Left hindlimb (tissue), 1 donor: Measurements from ENCODE around the gene SRGAP1.

Experiments used
- DNase-seq: peaks from one replicate; pipeline ENCODE4 v3.0.0-alpha.2; 2018

Gene SRGAP1

DNA sequence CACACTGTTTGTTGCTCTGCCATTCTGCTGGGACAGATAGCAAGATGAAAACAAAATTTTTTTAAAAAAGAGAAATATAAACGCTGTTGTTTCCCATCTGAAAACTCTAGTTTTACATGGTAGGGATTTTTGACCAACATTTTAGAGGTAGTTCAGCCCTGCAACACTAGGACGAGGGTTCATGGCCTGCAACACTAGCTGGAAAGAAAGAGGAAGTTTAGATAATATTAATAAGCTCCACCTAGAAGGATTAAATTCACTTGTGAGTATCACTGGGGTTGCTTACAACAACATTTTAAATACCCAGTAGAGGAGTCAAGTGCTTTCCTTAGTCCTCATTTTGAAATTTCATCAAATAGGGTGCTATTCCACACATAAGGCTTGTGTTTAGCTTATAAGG, 68.2 kb downstream of the SRGAP1 start:
- no peak for DNase-seq

DNA sequence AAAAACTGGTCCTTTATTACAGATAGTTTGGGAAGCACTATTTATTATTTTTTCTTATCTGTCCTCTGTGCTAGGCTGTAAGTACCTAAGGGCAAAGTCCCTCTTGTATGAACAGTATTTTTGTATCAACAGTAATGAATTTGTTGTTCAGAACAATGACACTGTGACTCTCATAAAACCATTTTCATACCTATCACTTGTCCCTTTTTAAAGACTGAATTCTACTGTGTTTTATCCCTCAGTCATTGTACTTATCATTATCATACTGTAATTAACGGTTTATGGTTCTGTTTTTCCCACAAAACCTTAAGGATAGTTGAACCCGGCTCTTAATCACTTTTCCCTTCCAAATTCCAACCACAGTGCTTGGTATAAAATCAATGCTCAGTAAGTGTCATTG, 69.4 kb downstream of the SRGAP1 start:
- no peak for DNase-seq

DNA sequence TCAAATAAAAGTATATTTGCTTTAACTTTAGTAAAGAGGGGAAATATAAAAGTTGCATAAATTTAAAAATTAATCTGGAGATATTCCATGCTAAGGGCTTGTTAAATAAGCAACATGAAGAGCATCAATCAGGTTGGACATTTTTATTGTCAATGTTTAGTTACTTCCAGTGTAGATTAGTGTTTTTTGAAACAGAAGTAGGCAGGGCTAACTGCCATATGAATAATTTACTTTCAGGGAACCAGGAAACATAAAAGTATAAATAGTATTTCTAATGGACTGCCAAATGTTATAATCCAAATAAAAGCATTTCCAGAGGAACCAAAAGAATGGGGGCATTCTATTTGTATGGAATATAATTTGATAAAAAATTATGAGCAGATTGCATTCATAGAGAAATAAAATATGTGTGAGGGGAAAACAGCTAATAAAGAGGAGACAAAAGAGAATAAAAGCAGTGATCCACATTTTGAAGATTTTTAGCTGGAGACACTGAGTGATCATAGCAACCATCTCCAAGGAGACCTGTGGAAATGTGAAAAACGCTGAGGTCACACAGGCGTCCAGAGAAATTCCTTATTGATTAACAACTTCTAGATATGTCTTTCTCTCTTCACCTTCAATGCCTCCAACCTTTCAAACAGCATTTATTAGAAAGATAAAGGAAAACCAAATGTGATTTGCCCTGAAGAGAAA, 70.8 kb downstream of the SRGAP1 start:
- DNase-seq = no peak

GRCh38 chr12:63916561-63917476, 72.3 kb downstream of the SRGAP1 start:
- no peak for DNase-seq

- DNase-seq = no peak
Observed at GRCh38 chr12:63917477-63917862, 73.0 kb downstream of the SRGAP1 start.

DNA sequence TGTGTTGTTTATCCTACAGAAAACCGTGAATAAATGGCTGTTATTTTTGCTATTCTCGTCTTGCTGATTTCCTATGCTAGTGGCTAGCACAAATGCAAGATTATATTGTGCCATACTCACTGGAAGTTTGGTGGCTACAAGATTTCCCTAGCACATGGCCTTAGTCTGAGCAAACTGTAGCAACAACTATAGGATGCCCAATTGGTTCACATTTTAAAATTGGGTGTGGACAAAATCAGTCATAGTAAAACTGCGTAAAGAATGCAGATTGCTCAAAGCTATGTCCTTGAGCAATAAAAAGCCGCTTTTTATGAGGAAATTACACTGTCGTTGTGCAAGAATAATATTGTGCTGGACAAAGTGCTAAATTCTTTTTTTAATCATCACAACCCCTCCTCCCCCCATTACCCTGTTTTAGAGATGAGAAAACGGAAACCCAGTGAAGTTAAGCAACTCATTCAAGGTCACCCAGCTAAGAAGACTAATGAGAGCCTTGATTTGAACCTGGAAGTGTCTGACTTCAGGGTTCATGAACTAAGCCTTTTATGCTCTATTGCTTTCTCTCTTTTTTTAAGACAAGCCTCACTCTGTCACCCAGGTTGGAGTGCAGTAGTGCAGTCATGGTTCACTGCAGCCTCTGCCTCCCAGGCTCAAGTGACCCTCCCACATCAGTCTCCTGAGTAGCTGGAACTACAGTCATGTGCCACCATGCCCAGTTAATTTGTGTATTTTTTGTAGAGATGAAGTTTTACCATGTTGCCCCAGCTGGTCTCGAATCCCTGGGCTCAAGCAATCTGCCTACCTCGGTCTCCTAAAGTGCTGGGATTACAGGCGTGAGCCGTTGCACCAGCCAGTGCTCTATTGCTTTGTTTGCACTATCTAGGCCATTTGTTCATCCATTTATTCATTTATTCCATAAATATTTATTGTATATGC, 73.6 kb downstream of the SRGAP1 start:
- DNase-seq = no peak

DNA sequence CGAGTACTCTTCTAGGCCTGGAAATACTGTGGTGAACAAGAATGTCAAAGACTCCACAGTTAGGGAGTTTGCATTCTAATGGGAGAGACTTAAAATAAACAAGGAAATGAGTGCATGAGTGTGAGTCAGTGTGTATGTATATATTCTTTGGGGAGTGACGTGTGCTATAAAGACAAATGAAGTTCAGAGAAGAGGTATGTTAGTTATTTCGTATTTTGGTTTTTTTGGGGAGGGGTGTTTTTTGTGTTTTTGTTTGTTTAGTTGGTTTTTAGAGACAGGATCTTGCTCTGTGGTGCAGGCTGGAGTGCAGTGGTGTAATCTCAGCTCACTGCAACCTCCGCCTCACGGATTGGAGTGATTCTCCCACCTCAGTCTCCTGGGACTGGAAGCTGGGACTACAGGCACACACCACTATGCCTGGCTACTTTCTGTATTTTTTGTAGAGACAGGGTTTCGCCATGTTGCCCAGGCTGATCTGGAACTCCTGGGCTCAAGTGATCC, 74.3 kb downstream of the SRGAP1 start:
- DNase-seq = no peak

DNA sequence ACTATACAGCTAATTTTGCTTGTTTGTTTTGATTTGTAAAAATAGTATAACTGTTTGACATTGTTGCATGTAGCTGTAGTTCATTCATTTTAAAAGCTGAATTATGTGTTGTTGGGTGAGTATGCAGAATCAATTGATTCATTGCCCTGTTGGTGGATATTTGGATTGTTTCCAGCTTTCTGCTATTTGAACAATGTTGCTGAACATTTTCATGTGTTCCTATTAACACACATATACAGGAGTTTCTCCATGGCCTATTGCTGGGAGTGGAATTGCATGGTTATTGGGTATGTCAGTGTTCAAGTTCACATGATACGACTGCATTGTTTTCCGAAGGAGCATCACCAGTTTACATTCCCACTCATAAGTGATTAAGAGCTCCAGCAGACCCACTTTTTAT, 75.3 kb downstream of the SRGAP1 start:
- DNase-seq = no peak

DNA sequence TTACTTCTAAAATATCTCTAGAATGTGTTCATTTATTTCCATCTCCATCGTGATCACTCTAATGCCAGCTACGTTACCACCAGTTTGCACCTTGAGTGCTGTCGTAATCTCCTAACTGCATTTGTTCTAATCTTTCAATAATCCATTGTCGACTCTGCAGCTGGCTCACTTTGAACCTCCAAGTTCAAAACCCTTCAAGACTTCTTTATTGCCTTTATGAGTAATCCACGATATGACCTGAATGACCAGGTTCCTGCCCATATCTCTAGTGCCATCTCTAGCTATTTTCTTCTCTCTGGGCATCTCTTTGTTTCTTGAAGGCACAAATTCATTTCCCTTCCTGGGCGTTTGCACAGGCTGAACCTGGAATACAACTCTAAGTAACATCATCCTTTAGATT, 76.7 kb downstream of the SRGAP1 start:
- DNase-seq = no peak

DNA sequence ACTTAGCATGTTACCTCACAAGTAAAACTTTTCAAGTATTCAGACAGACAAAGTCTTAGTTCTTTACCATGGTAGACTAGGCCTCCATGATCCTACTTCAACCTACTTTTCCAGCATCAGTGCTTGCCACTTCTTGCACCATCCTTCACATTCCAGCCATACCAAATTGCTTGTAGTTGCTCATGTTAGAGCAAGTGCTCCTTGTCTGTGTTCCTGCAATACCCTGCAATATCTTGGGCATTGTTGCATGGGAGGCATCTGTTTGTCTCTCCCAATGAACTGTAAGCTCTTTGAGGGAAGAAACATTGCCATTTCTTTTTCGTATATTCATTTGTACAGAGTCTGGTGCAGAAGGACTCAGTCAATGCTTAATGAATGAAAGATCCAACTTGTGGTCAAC, 78.0 kb downstream of the SRGAP1 start:
- DNase-seq = no peak

GRCh38 chr12:63924781-63925180, 80.3 kb downstream of the SRGAP1 start:
- no peak for DNase-seq

DNA sequence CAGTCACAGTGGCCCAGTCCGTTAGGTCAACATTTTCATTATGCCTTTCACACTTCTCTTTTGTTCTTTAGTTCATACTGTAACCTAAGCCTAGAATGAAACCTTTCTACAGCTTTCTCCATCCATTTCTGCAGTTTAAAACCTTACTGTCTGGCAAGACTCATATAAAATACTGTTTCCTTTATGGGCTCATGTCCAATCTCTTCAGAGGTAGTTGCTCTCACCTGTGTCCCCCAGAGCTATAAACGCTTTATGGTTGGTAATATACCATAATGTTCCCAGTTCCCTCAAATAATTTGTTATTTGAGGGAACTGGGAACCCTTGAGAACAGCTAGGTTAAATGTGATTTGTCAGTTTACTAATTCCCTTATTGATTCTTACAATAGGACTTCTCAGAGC, 83.0 kb downstream of the SRGAP1 start:
- no peak for DNase-seq

- no peak for DNase-seq
Observed at GRCh38 chr12:63928305-63928704, 83.8 kb downstream of the SRGAP1 start.

DNA sequence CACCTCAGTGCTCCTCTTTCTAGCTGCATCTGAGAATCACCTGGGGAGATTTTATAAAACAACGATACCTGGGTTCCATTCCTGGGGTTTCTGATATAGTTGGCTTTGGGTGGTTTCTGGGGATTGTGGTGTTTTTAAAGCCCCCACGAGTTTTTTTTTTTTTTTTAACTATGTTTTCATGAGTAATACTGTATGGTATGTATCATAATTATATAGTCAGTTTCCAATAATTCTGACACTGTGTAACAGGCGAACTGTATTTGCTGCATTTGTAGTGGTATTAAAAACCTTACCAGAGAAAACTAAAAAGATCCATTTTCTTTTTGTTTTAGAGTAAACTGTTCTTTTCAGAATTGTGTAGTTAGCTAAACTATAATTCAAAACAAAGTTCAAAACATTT, 84.9 kb downstream of the SRGAP1 start:
- DNase-seq = no peak

DNA sequence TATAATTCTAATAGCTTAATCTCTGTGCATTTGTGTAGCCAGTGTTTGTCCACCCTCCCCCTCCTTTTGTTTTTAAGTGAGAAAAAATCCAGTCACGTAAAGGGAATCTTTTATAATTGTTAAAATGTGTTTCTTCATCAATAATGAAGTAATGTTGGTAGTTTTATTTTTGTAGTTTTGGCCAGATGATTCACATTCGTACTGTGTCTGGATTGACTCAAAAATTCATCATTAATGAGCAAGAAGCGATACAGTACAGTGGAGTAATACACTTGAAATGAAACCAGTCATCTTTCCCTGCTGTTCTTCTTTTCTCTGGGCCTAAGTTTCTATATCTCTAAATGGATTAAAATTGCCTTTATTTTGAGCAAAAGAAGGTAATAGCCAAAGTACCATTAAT, 86.5 kb downstream of the SRGAP1 start:
- DNase-seq = no peak

GRCh38 chr12:63931703-63932102, 87.2 kb downstream of the SRGAP1 start:
- no peak for DNase-seq

DNA sequence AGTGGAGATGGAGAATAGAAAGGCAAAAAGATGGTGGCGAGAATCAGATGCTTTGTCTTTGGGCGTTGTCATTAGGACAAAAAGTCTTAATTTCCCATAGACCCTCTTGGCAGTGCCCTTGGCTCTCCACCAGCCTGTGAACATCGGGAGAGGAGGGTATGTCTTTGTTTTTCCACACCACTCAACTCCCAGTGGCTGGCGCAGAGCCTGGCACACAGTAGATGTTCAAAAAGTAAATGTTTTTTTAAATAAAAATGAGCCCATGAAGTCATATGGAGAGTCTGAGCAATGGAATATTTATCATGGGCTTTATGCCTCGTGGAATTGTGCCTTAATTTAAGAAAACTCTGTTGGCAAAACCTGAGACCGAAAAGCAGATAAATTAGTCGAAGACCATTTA, 90.4 kb downstream of the SRGAP1 start:
- DNase-seq = no peak

- no peak for DNase-seq
Observed at GRCh38 chr12:63935361-63935760, 90.9 kb downstream of the SRGAP1 start.

- no peak for DNase-seq
Observed at GRCh38 chr12:63937378-63938316, 93.1 kb downstream of the SRGAP1 start.

GRCh38 chr12:63940310-63941005, 96.0 kb downstream of the SRGAP1 start:
- DNase-seq = no peak

DNA sequence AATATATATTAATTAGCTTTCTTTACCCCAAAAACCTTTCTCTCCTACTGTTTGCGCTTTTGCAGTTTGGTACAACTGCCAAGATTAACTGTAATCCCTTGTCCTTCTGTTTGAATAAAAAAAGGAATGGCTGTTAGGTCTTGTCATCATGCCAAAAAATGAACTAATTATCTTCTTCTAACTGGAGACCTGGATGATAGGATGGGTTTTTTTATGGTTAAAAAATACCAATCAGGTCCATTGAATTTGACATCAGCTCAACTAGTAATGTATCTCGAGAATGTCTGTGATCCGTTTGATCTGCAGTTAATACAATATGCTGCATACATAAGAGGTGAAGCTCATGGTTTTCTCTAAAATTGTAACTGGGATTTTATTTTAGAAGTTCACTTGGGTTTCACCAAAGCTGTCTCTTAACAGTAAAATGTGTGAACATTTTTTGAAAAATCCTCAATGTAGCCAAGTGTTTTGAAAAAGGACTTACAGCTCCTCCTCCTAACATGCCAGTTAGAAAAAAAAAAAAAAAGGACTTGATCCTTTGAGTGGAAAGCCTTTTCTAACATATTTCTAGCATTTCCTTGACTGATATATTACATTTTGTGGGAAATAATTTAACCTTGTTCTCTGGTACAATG, 96.8 kb downstream of the SRGAP1 start:
- DNase-seq = no peak
